COLO668 (cell line): Measurements from ENCODE around the gene REXO4.
A peak's percentile ranks its signal among the peaks of the same experiment; 100 is the strongest.
"Not testable (repeated sequence)": the region's sequence is repeated elsewhere in the genome, so short reads cannot be mapped to it uniquely, and the experiment has no call there.

Experiments
- DNase-seq: peaks from one replicate; lab custom pipeline; 2025; ENCODE audit not compliant: unreplicated experiment; lab: John Stamatoyannopoulos, UW

Gene REXO4

GRCh38 chr9:133451865-133452264 is 34.1 kb upstream of the REXO4 start:
- not testable (repeated sequence) for DNase-seq

GRCh38 chr9:133449760-133450159 is 31.9 kb upstream of the REXO4 start:
- peak; percentile 64 for DNase-seq

- no peak for DNase-seq
Observed at GRCh38 chr9:133448487-133448972, 30.7 kb upstream of the REXO4 start.

DNA sequence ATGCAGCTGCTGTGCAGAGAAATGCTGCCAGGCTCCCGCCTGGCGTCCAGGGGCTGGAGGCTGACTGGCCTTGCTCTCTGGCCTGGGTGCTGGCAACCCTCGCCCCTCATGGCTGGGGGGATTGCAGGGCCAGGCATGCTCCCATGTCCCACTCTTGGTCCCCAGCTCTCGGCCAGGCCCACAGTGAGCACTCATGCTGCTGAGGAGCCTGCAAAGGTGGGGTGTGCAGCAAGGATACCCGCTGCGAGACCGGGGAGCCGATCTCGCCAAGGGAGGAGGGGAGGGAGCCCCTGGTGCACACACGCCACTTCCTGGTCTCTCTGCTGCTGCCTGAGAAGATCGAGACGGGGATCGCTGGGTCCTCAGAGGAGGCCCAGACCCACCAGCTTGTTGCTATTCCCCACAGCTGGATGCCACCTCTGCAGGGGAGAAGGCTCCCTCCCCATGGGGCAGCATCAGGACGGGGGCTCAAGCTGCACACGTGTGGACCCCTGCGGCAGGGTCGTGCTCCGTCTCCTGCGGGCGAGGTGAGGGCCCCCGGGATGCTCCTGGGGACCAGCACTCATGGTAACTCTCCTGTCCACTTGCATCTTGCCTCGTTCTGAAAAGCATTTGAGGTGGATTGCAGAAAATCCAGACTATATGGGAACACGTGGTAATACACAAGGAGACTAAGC is 27.6 kb upstream of the REXO4 start:
- DNase-seq = no peak

GRCh38 chr9:133443982-133444381 is 26.2 kb upstream of the REXO4 start:
- peak; percentile 56 for DNase-seq

- no peak for DNase-seq
Observed at GRCh38 chr9:133443248-133443647, 25.4 kb upstream of the REXO4 start.

DNA sequence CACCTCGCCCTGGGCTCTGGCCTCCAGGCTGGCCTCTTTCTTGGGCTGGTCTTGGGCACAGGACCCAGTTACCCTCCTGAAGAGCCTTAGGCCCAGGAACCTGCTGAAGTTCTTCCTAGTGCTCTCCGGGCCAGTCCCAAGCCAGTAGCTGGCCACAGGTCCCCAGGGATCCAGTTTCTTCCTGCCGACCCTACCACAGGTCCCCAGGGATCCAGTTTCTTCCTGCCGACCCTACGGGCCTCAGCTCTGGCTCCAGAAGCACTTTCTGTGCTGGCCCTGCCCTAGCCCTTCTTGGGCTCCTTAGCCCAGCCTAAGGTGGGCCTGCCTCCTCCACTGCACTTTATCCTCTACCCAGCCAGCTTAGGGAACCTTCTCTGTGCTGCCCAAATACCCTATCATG is 23.8 kb upstream of the REXO4 start:
- DNase-seq = no peak

GRCh38 chr9:133440874-133441273 is 23.1 kb upstream of the REXO4 start:
- DNase-seq = no peak

- DNase-seq = no peak
Observed at GRCh38 chr9:133439337-133439736, 21.5 kb upstream of the REXO4 start.

- DNase-seq = no peak
Observed at GRCh38 chr9:133437753-133438531, 20.1 kb upstream of the REXO4 start.

GRCh38 chr9:133436681-133437080 is 18.9 kb upstream of the REXO4 start:
- DNase-seq = no peak

DNA sequence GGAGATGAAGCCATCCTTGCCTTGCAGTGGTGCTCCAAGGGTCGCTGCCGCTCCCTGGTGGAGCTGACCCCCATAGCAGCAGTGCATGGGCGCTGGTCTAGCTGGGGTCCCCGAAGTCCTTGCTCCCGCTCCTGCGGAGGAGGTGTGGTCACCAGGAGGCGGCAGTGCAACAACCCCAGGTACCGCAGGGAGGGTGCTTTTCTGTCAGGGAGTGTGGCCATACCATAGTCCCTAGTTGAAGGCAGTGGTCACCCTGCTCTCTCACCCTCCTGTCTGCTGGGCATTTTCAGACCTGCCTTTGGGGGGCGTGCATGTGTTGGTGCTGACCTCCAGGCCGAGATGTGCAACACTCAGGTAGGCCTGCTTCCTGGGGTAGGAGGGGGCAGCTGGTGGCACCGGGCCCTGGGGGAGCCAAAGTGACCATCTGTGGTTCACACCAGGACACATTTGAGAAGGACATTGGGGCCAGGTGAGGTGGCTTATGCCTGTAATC is 15.6 kb upstream of the REXO4 start:
- no peak for DNase-seq

GRCh38 chr9:133430244-133430643 is 12.4 kb upstream of the REXO4 start:
- no peak for DNase-seq

GRCh38 chr9:133429641-133430161 is 11.9 kb upstream of the REXO4 start:
- DNase-seq = peak; percentile 51

GRCh38 chr9:133429214-133429613 is 11.4 kb upstream of the REXO4 start:
- no peak for DNase-seq

GRCh38 chr9:133428617-133429101 is 10.8 kb upstream of the REXO4 start:
- peak; percentile 74 for DNase-seq

DNA sequence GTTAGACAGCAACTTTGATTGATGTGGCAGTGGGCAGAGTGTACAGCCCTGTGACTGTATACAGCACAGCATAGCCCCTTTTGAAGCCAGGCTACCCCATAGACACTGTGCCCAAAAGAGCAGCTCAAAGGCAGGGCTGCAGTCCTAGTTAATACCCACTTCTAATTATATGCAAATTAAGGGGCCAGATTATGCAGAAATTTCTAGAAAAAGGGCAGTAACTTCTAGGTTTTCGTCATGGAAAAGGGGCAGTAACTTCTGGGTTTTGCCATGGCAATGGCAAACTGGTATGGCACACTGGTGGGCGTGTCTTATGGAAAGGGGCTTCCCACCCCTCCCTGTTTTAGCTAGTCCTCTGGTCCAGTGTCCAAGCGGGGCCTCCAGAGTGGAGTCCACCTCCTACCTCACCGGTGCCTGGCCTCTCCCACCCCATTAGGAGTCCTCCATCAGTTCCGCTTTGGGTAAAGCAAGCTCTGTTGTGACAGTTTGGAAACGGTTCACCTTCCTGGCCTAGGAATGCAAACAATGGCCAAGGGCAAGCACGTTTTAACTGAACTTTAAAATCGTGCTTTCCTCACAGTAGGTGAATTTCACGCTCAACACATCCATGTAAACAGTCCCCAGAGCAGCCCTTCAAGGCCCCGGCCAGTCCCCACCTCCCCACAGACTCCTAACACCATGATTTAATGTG is 10.0 kb upstream of the REXO4 start:
- no peak for DNase-seq

DNA sequence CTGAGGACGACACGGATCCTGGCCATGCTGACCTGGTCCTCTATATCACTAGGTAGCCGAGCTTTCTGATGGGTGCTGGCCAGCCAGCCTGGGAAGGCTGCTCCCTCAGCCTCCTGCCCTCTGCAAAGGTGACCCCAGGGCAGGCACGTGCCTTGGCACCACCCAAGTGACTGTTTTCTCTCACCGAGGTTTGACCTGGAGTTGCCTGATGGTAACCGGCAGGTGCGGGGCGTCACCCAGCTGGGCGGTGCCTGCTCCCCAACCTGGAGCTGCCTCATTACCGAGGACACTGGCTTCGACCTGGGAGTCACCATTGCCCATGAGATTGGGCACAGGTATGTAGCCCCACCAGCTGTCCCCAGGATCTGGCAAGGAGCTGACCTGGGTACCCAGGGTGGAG is 8.2 kb upstream of the REXO4 start:
- DNase-seq = no peak

GRCh38 chr9:133425049-133425632 is 7.3 kb upstream of the REXO4 start:
- DNase-seq = no peak

- DNase-seq = no peak
Observed at GRCh38 chr9:133424187-133424586, 6.4 kb upstream of the REXO4 start.

GRCh38 chr9:133423216-133423615 is 5.4 kb upstream of the REXO4 start:
- DNase-seq = no peak
